Memory B cell (primary cell): Measurements from ENCODE around the gene SIGLEC14.

Experiments
- ATAC-seq: fragments of 150-1000 bp; cut with Tn5 transposase; 2 replicates; pipeline ENCODE4 v1.10.0; 2021; ENCODE audit warnings: low read depth, mild to moderate bottlenecking, moderate library complexity
- DNase-seq, 2 donors: peaks; one replicate each; pipeline ENCODE4 v3.0.0; 2022; ENCODE audit warnings: low spot score in 2 of 2
- H3K27ac Mint-ChIP-seq: one replicate; pipeline ENCODE4 v1.8.0; 2022; ENCODE audit warnings: mild to moderate bottlenecking, moderate library complexity, mixed read lengths
- H3K27me3 Mint-ChIP-seq: one replicate; pipeline ENCODE4 v1.8.0; 2022; ENCODE audit warnings: mixed read lengths
- H3K36me3 Mint-ChIP-seq: one replicate; pipeline ENCODE4 v1.8.0; 2022; ENCODE audit warnings: mild to moderate bottlenecking, mixed read lengths
- H3K4me1 Mint-ChIP-seq: one replicate; pipeline ENCODE4 v1.8.0; 2022; ENCODE audit warnings: mixed read lengths
- H3K4me3 Mint-ChIP-seq: one replicate; pipeline ENCODE4 v1.8.0; 2022; ENCODE audit warnings: mild to moderate bottlenecking, moderate library complexity, mixed read lengths
- H3K9me3 Mint-ChIP-seq: one replicate; pipeline ENCODE4 v1.8.0; 2022; ENCODE audit warnings: mixed read lengths

Gene SIGLEC14

GRCh38 chr19:51621178-51621577, 25.4 kb downstream of the SIGLEC14 start:
- H3K9me3 Mint-ChIP-seq, result no peaks in the 10 kb centered on the region
- no peak for DNase-seq
- peaks cover 37% of the 10 kb centered on the region for H3K36me3 Mint-ChIP-seq
- no peak overlapping the region for H3K4me3 Mint-ChIP-seq
- peak overlapping the region; percentile 72 for H3K27ac Mint-ChIP-seq
- ATAC-seq, result peak; percentile 96
- H3K27me3 Mint-ChIP-seq, result no peaks in the 10 kb centered on the region
- H3K4me1 Mint-ChIP-seq, result peaks cover 39% of the 10 kb centered on the region

DNA sequence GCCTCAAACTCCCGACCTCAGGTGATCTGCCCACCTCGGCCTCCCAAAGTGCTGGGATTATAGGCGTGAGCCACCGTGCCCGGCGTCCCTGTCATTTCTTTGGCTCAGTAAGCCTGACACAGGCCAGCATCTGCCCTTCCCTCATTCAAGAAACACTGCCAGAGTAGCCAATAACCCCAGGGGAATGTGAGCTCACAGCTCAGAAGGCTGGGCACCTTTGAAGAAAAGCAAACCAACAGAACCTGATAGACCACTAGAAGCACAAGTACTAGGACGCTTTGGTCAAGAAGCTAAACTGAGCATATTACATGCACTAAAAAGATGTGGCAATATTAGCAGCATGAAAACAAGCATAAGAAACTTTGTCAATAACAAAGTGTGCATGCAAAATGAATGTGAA, 30.6 kb downstream of the SIGLEC14 start:
- Mint-ChIP-seq H3K27me3 (no peaks in the 10 kb centered on the region), H3K27ac (peak overlapping the region; percentile 22), H3K9me3 (peaks cover 2% of the 10 kb centered on the region), H3K4me1 (peaks cover 38% of the 10 kb centered on the region), H3K4me3 (no peak overlapping the region), H3K36me3 (peaks cover 41% of the 10 kb centered on the region)
- DNase-seq (no peak), ATAC-seq (no peak)

GRCh38 chr19:51614789-51615188, 31.8 kb downstream of the SIGLEC14 start:
- DNase-seq, result no peak

DNA sequence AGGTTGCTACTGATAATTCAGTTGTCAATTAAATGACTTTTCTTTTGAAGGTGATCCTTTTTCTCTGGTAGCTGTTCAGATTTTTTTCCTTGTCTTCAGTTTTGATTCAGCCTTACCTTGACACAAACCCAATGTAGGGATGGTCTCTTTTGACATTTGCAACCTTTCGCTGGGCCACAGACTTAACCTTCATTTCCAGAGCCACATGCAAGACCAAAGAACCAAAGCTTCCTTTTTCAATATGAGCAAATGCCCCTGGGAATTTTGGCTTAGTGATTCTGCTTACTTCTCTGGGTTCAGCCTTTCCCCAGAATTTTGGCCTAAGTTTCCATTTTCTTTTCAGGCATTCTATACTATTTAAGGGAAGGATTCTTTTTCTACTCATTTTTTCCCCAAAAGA, 36.0 kb downstream of the SIGLEC14 start:
- no peak for ATAC-seq
- peaks cover 36% of the 10 kb centered on the region for H3K36me3 Mint-ChIP-seq
- H3K4me1 Mint-ChIP-seq, result peaks cover 54% of the 10 kb centered on the region

More at GRCh38 chr19:51614789-51615188, 31.8 kb downstream of the SIGLEC14 start:
- Mint-ChIP-seq H3K4me1 (peaks cover 36% of the 10 kb centered on the region), H3K36me3 (peaks cover 45% of the 10 kb centered on the region), H3K27me3 (no peaks in the 10 kb centered on the region), H3K27ac (no peak overlapping the region), H3K4me3 (no peak overlapping the region), H3K9me3 (peaks cover 2% of the 10 kb centered on the region)
- no peak for ATAC-seq

GRCh38 chr19:51607920-51608562, 38.6 kb downstream of the SIGLEC14 start:
- peak overlapping the region; percentile 22 for H3K4me3 Mint-ChIP-seq
- H3K36me3 Mint-ChIP-seq, result peaks cover 36% of the 10 kb centered on the region
- no peaks in the 10 kb centered on the region for H3K27me3 Mint-ChIP-seq
- DNase-seq (peak; percentile 56 to 66), ATAC-seq (no peak)
- H3K4me1 Mint-ChIP-seq, result peaks cover 56% of the 10 kb centered on the region
- peaks cover 2% of the 10 kb centered on the region for H3K9me3 Mint-ChIP-seq
- peak overlapping the region; percentile 91 for H3K27ac Mint-ChIP-seq

More for the DNA sequence above, 36.0 kb downstream of the SIGLEC14 start:
- Mint-ChIP-seq H3K4me3 (no peak overlapping the region), H3K27me3 (no peaks in the 10 kb centered on the region), H3K27ac (no peak overlapping the region), H3K9me3 (peaks cover 2% of the 10 kb centered on the region)
- DNase-seq, result no peak

DNA sequence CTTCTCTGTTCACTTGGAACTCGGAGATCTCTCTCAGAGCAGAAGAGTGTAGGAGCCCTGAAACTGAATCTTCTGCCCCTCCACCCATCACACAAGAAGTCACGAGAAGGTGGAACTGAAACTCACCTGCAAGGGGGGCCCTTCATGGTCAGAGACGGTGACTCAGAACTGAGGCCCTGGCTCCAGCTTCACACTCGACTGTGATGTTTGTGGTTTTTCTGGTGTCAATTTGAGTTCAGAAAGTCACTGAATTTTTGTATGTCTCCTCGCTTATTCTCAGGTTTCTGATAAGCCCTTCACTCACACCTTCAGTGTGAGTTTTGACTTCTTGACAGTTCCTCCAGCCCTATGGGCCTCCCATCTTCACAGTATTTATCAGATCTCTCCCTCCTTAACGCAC, 39.5 kb downstream of the SIGLEC14 start:
- peaks cover 29% of the 10 kb centered on the region for H3K36me3 Mint-ChIP-seq

DNA sequence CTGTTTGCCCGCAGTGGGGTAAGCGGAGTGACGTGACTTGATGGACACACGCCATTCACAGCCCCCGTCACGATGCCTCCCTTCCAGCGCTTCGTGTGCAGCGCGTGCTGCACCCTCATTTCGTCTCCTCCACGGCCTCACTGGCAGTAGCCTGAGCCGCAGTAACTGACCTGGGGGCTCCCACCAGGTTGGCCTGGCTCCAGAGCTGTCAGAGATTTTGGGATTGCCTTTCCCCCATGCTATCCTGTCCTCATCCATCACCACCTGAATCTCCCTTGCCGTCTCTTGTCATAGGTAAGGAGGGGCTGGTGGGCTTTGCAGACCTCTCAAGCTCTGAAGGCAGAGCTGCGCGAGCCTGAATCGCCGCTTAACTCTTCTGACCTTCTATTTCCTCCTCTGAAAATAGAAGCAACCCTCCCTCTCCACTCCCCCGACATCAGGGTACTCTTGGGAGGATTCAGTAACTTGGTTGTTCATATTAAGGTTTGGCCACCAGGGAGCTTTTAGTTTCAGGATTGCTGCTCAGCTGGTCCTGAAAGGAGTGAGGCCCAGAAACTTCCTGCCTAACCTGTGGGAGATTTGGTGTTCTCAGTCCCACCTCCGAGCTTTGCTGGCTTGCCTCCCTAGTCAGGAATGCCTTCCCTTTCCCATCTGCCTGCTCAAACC, 44.3 kb downstream of the SIGLEC14 start:
- Mint-ChIP-seq H3K27ac (peak overlapping the region; percentile 59), H3K36me3 (peaks cover 12% of the 10 kb centered on the region), H3K4me3 (peak overlapping the region; percentile 86), H3K27me3 (no peaks in the 10 kb centered on the region), H3K4me1 (peaks cover 52% of the 10 kb centered on the region), H3K9me3 (no peaks in the 10 kb centered on the region)
- DNase-seq (no peak), ATAC-seq (no peak)

More for the DNA sequence above, 39.5 kb downstream of the SIGLEC14 start:
- Mint-ChIP-seq H3K9me3 (no peaks in the 10 kb centered on the region), H3K4me3 (peak overlapping the region; percentile 75), H3K27me3 (no peaks in the 10 kb centered on the region), H3K4me1 (peaks cover 63% of the 10 kb centered on the region), H3K27ac (peak overlapping the region; percentile 91)
- DNase-seq (peak; percentile 69 to 83), ATAC-seq (peak; percentile 99)

DNA sequence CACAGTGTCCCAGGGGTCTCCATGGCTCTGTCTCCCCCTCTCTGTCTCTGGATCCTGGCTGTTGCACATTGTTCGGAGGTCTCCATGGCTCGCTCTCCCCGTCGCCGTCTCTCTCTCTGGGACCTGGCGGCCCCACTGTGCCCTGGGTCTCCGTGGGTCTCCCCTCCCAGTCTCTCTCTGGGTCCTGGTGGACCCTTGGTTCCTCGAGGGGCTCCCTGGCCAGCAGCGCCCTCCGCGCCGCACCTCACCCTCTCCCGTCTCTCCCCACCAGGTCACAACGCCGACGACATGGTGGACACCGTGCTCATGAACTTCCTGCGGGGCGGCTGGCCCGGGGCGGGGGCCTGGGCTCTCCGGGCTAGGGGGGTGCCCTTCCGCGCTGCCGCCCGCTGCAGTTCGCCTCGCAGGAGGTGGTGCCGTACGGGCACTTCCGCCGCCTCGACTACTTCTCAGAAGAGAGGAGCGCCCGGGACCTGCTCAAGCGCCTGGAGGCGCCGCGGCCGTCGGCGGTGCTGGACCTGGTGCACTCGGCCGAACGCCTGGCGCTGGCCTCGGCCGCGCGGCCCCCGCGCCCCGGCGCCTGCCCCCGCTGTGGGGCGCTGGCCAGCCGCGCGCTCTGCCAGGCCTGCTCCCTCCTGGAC, 45.6 kb downstream of the SIGLEC14 start:
- Mint-ChIP-seq H3K27ac (peak overlapping the region; percentile 92), H3K4me3 (peak overlapping the region; percentile 91), H3K36me3 (peaks cover 12% of the 10 kb centered on the region), H3K27me3 (no peaks in the 10 kb centered on the region), H3K9me3 (no peaks in the 10 kb centered on the region), H3K4me1 (peaks cover 49% of the 10 kb centered on the region)
- peak; percentile 47 to 62 for DNase-seq
- ATAC-seq, result peak; percentile 83

DNA sequence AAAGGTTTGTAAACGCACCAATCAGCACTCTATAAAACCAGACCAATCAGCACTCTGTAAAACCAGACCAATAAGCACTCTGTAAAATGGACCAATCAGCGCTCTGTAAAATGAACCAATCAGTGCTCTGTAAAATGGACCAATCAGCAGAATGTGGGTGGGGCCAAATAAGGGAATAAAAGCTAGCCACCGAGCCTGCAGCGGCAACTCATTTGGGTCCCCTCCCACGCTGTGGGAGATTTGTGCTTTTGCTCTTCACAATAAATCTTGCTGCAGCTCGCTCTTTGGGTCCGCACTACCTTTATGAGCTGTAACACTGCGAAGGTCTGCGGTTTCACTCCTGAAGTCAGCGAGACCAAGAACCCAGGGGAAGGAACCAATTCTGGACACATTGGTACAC, 47.5 kb downstream of the SIGLEC14 start:
- H3K4me3 Mint-ChIP-seq, result peak overlapping the region; percentile 91
- peaks cover 51% of the 10 kb centered on the region for H3K4me1 Mint-ChIP-seq
- H3K36me3 Mint-ChIP-seq, result peaks cover 5% of the 10 kb centered on the region
- no peak overlapping the region for H3K27ac Mint-ChIP-seq
- ATAC-seq (no peak), DNase-seq (no peak)
- no peaks in the 10 kb centered on the region for H3K27me3 Mint-ChIP-seq
- no peaks in the 10 kb centered on the region for H3K9me3 Mint-ChIP-seq

DNA sequence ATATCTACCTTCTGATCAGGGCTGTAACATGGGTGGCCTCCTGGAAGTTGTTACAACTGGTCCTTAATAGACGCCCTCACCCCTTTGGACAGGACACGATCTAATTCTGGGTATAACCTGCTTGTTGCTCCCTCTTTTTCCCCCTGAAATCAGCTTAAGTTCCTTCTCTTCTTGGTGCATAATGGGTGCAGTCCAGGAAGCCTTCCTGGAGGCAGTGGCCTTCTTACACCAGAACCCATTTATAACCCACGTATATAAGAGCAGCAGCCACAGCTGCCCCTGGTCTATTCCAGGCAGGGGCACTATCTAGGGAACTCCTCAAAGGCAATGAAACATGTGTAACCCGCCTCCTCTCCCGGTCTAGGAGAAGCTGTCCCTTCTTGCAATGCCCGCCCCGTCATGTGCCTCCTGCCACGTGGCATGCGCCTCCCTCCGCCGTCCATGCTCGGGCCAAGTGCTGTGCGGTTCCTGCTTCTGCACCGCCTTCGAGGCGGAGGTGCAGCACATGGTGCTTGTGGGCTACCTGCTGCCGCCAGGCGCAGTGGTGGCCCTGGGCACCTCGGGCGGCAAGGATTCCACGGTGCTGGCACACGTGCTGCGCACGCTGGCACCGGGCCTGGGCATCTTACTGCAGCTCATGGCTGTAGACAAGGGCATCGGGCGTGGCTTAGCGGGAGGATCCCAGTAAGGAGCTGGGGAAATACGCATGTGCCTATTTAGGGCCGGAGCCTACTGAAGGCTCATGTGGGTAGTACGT, 48.3 kb downstream of the SIGLEC14 start:
- H3K27ac Mint-ChIP-seq, result no peak overlapping the region
- no peak overlapping the region for H3K4me3 Mint-ChIP-seq
- no peaks in the 10 kb centered on the region for H3K9me3 Mint-ChIP-seq
- ATAC-seq (no peak), DNase-seq (no peak)
- H3K27me3 Mint-ChIP-seq, result no peaks in the 10 kb centered on the region
- H3K36me3 Mint-ChIP-seq, result peaks cover 4% of the 10 kb centered on the region
- H3K4me1 Mint-ChIP-seq, result peaks cover 58% of the 10 kb centered on the region

DNA sequence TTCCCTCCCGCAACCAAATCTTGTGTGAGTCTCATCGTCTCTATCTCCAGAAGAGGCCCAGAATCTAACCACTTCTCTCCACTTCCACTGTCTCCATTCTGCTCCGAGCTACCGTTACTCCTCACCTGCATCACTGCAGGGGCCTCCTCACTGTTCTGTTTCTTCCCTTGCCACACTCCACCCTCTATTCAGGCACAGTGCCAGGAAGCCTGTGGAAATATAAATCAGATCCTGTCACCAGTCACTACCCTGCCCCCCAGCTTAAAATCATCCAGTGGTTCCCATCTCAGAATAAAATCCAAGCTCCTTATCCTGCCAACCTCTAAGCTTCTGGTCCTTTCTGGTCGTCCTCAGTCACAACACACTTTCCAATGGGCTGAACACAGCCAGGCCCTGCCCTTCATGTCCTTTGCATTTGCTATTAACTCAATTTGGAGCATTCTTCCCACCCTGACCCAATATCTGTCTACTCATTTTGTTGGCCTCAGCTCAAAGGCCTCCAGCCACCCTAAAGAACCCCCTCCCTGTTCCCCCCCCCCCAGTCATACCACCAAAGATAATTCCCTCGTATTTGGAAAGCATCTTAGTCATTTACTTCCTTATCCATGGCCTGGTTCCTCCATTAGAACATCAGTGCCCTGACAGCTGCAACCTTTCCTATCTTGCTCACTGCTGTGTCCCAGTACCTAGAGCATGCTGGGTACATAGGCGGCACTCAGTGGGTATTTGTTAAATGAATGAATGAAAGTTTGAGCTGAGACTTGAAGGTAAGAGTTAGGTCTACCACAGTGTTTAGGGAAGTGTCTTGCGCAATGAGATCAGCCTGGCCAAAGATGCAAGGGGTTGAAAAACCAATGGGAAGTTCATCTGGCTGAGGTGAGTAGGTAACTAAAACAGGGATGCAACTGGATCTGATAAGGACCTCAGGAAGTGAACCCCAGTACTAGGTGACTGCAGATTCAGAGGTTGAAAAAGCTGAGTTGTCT, 51.1 kb downstream of the SIGLEC14 start:
- Mint-ChIP-seq H3K36me3 (no peaks in the 10 kb centered on the region), H3K27me3 (no peaks in the 10 kb centered on the region), H3K27ac (peak overlapping the region; percentile 80), H3K9me3 (no peaks in the 10 kb centered on the region), H3K4me3 (peak overlapping the region; percentile 99), H3K4me1 (peaks cover 47% of the 10 kb centered on the region)
- ATAC-seq (no peak), DNase-seq (no peak)

- H3K4me3 Mint-ChIP-seq, result peak overlapping the region; percentile 99
- no peaks in the 10 kb centered on the region for H3K27me3 Mint-ChIP-seq
- H3K9me3 Mint-ChIP-seq, result no peaks in the 10 kb centered on the region
- DNase-seq (no peak), ATAC-seq (no peak)
- peak overlapping the region; percentile 80 for H3K27ac Mint-ChIP-seq
- H3K4me1 Mint-ChIP-seq, result peaks cover 42% of the 10 kb centered on the region
- H3K36me3 Mint-ChIP-seq, result peaks cover 1% of the 10 kb centered on the region
Measured at GRCh38 chr19:51594774-51595109, 51.9 kb downstream of the SIGLEC14 start.
